ENCODE measurements around the gene UBE2K.
"Not testable (repeated sequence)": the region's sequence is repeated elsewhere in the genome, so short reads cannot be mapped to it uniquely, and the experiment has no call there.

UBE2K gene

DNA sequence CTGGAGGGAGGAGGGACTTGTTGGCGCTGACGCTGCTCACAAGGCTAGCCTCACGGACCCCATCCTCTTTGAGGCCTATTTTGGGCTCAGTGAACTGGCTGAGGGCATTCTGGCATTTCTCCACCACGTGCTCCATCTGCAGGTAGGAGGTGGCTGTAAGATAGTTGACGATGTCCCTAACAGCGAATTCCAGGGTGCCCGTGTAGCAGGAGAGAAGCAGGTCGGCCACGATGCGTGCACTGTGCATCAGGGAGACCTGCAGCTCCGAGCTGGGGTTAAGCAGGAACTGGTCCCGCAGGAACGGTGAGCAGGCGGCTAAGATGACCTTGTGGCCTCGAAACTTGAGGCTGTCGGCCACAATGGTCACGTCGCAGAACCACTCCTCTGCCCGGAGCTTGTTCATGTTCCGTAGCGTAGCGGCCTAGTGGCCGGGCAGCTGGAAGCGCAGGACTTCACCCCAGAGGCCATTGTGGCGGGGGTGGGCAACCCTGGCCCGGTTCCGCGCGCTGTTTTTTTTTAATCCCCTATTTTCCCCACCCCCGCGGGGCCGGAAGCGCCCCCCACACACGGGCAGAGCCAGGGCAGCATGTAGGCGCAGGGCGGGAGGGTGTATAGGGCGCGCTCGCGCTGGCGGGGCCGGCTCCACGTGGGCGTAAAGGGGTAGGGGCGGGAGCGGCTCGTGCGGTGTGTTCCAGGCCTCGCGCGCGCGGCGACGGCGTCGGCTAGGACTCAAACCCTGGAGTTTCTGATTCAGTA is 73.2 kb downstream of the UBE2K start:
- no peaks in the 10 kb centered on the region for H3K27me3 Mint-ChIP-seq (ENCODE audit: low read depth)
- H3K4me3 Mint-ChIP-seq, result no peak overlapping the region
- no peaks in the 10 kb centered on the region for H3K9me3 Mint-ChIP-seq
- H3K4me1 Mint-ChIP-seq (ENCODE audit: low read depth), result no peaks in the 10 kb centered on the region
- H3K27ac Mint-ChIP-seq, result no peak overlapping the region
- peaks cover 20% of the 10 kb centered on the region for H3K36me3 Mint-ChIP-seq (ENCODE audit: low read depth)

GRCh38 chr4:39781988-39782387 is 84.1 kb downstream of the UBE2K start:
- H3K9me3 Mint-ChIP-seq; H3K4me1 Mint-ChIP-seq (ENCODE audit: low read depth); H3K4me3 Mint-ChIP-seq; H3K27ac Mint-ChIP-seq; H3K27me3 Mint-ChIP-seq (ENCODE audit: low read depth): not testable (repeated sequence)
- H3K36me3 Mint-ChIP-seq (ENCODE audit: low read depth), result peaks cover 14% of the 10 kb centered on the region

DNA sequence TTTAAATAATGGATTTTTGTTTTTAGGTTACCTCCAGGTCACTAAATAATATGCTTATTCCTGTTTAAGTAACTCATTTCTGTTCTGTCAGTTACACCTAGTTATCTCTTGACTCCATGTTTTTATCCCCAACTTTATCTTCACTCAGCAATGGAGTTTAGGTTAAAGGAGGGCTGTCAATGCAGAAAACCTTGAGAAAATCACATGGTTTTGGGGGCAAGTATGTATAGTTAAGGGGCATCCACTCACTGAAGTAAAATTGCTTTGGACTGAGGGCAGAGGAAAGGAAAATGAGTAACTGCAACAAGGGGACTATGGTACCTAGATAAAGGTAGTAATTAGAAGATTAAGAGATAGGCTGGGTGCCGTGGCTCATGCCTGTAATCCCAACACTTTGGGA is 87.1 kb downstream of the UBE2K start:
- H3K4me1 Mint-ChIP-seq (ENCODE audit: low read depth), result no peaks in the 10 kb centered on the region
- no peaks in the 10 kb centered on the region for H3K27me3 Mint-ChIP-seq (ENCODE audit: low read depth)
- no peak overlapping the region for H3K4me3 Mint-ChIP-seq
- no peaks in the 10 kb centered on the region for H3K9me3 Mint-ChIP-seq
- peaks cover 5% of the 10 kb centered on the region for H3K36me3 Mint-ChIP-seq (ENCODE audit: low read depth)
- no peak overlapping the region for H3K27ac Mint-ChIP-seq

DNA sequence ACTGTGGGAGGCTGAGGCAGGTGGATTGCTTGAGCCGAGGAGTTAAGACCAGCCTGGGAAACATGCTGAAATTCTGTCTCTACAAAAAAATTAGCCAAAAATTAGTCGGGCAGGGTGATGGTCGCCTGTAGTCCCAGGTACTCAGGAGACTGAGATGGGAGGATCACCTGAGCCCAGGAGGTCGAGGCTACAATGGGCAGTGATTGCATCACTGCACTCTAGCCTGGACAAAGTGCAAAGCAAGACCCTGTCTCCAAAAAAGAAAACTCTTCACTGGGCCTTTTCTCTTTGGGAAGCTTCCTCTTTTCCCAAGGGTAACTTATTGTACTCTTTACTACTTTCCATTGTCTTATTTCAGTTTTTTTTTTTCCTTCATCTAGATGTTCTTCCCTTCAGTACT is 88.9 kb downstream of the UBE2K start:
- no peak overlapping the region for H3K4me3 Mint-ChIP-seq

GRCh38 chr4:39792128-39792527 is 94.2 kb downstream of the UBE2K start:
- Mint-ChIP-seq H3K36me3 (ENCODE audit: low read depth) (no peaks in the 10 kb centered on the region), H3K27ac (no peak overlapping the region), H3K4me3 (no peak overlapping the region), H3K27me3 (ENCODE audit: low read depth) (no peaks in the 10 kb centered on the region), H3K9me3 (no peaks in the 10 kb centered on the region), H3K4me1 (ENCODE audit: low read depth) (no peaks in the 10 kb centered on the region)

More for the DNA sequence above, 88.9 kb downstream of the UBE2K start:
- Mint-ChIP-seq H3K27ac (no peak overlapping the region), H3K36me3 (ENCODE audit: low read depth) (peaks cover 4% of the 10 kb centered on the region), H3K4me1 (ENCODE audit: low read depth) (no peaks in the 10 kb centered on the region), H3K27me3 (ENCODE audit: low read depth) (no peaks in the 10 kb centered on the region), H3K9me3 (no peaks in the 10 kb centered on the region)

DNA sequence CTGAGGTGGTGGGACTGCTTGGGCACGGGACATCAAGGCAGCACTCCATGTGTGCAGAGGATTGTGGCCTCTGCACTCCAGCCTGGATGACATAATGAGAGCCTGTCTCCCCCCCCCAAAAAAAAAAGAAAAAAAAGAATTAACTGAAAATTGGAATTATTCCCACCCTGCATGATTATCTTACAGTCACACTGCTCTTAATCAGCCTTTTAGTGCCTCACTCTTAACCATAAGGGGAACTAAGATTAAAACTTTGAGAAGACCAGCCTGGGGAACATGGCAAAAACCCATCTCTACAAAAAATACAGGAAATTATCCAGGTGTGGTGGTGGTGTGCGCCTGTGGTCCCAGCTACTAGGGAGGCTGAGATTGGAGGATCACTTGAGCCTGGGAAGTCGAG is 94.6 kb downstream of the UBE2K start:
- Mint-ChIP-seq H3K27me3 (ENCODE audit: low read depth) (no peaks in the 10 kb centered on the region), H3K4me3 (no peak overlapping the region), H3K36me3 (ENCODE audit: low read depth) (no peaks in the 10 kb centered on the region), H3K9me3 (no peaks in the 10 kb centered on the region), H3K27ac (no peak overlapping the region), H3K4me1 (ENCODE audit: low read depth) (no peaks in the 10 kb centered on the region)

- not testable (repeated sequence) for H3K27me3 Mint-ChIP-seq (ENCODE audit: low read depth); H3K9me3 Mint-ChIP-seq; H3K4me1 Mint-ChIP-seq (ENCODE audit: low read depth); H3K4me3 Mint-ChIP-seq; H3K36me3 Mint-ChIP-seq (ENCODE audit: low read depth); H3K27ac Mint-ChIP-seq
Observed at GRCh38 chr4:39792976-39793375, 95.0 kb downstream of the UBE2K start.

DNA sequence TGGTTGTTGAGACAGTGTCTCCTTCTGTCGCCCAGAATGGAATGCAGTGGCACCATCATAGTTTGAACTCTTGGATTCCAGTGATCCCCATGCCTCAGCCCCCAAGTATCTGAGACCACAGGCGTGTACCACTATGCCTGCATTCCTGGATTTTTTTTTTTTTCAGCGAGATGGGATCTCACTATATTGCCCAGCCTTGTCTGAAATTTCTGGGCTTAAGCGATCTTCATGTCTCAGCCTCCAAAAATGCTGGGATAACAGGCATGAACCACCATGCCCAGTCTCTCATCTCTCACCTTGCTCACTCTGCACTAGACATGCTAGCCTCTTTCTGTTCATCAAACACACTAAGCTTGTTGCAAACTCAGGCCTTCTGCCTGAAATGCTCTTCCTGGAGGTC is 104.1 kb downstream of the UBE2K start:
- no peak overlapping the region for H3K27ac Mint-ChIP-seq
- H3K4me3 Mint-ChIP-seq, result no peak overlapping the region
- H3K4me1 Mint-ChIP-seq (ENCODE audit: low read depth), result no peaks in the 10 kb centered on the region
- H3K36me3 Mint-ChIP-seq (ENCODE audit: low read depth), result no peaks in the 10 kb centered on the region
- H3K27me3 Mint-ChIP-seq (ENCODE audit: low read depth), result no peaks in the 10 kb centered on the region
- H3K9me3 Mint-ChIP-seq, result no peaks in the 10 kb centered on the region

GRCh38 chr4:39808231-39808749 is 110.4 kb downstream of the UBE2K start:
- Mint-ChIP-seq H3K36me3 (ENCODE audit: low read depth) (peaks cover 7% of the 10 kb centered on the region), H3K4me3 (no peak overlapping the region), H3K4me1 (ENCODE audit: low read depth) (peaks cover 3% of the 10 kb centered on the region), H3K27me3 (ENCODE audit: low read depth) (no peaks in the 10 kb centered on the region), H3K27ac (no peak overlapping the region), H3K9me3 (peaks cover 27% of the 10 kb centered on the region)

- peak overlapping the region; percentile 60 for H3K27ac Mint-ChIP-seq
- peaks cover 7% of the 10 kb centered on the region for H3K36me3 Mint-ChIP-seq (ENCODE audit: low read depth)
- H3K4me1 Mint-ChIP-seq (ENCODE audit: low read depth), result peaks cover 3% of the 10 kb centered on the region
- H3K9me3 Mint-ChIP-seq, result peaks cover 27% of the 10 kb centered on the region
- H3K27me3 Mint-ChIP-seq (ENCODE audit: low read depth), result no peaks in the 10 kb centered on the region
- H3K4me3 Mint-ChIP-seq, result peak overlapping the region; percentile 0
Observed at GRCh38 chr4:39812500-39812899, 114.6 kb downstream of the UBE2K start.

GRCh38 chr4:39813033-39813432 is 115.1 kb downstream of the UBE2K start:
- H3K4me3 Mint-ChIP-seq; H3K27ac Mint-ChIP-seq; H3K27me3 Mint-ChIP-seq (ENCODE audit: low read depth); H3K4me1 Mint-ChIP-seq (ENCODE audit: low read depth); H3K36me3 Mint-ChIP-seq (ENCODE audit: low read depth): not testable (repeated sequence)
- H3K9me3 Mint-ChIP-seq, result peaks cover 27% of the 10 kb centered on the region

GRCh38 chr4:39813761-39814160 is 115.8 kb downstream of the UBE2K start:
- H3K4me3 Mint-ChIP-seq; H3K27me3 Mint-ChIP-seq (ENCODE audit: low read depth); H3K36me3 Mint-ChIP-seq (ENCODE audit: low read depth); H3K4me1 Mint-ChIP-seq (ENCODE audit: low read depth): not testable (repeated sequence)
- Mint-ChIP-seq H3K9me3 (peaks cover 27% of the 10 kb centered on the region), H3K27ac (peak overlapping the region; percentile 73)

GRCh38 chr4:39814403-39815185 is 116.7 kb downstream of the UBE2K start:
- H3K4me3 Mint-ChIP-seq, result no peak overlapping the region
- H3K27ac Mint-ChIP-seq, result peak overlapping the region; percentile 73
- H3K36me3 Mint-ChIP-seq (ENCODE audit: low read depth), result peaks cover 7% of the 10 kb centered on the region
- H3K4me1 Mint-ChIP-seq (ENCODE audit: low read depth), result peaks cover 3% of the 10 kb centered on the region
- peaks cover 22% of the 10 kb centered on the region for H3K9me3 Mint-ChIP-seq
- no peaks in the 10 kb centered on the region for H3K27me3 Mint-ChIP-seq (ENCODE audit: low read depth)

- H3K27me3 Mint-ChIP-seq (ENCODE audit: low read depth), result no peaks in the 10 kb centered on the region
- no peak overlapping the region for H3K4me3 Mint-ChIP-seq
- H3K36me3 Mint-ChIP-seq (ENCODE audit: low read depth), result no peaks in the 10 kb centered on the region
- H3K9me3 Mint-ChIP-seq, result no peaks in the 10 kb centered on the region
- H3K4me1 Mint-ChIP-seq (ENCODE audit: low read depth), result no peaks in the 10 kb centered on the region
- no peak overlapping the region for H3K27ac Mint-ChIP-seq
Observed at GRCh38 chr4:39818646-39819045, 120.7 kb downstream of the UBE2K start.

DNA sequence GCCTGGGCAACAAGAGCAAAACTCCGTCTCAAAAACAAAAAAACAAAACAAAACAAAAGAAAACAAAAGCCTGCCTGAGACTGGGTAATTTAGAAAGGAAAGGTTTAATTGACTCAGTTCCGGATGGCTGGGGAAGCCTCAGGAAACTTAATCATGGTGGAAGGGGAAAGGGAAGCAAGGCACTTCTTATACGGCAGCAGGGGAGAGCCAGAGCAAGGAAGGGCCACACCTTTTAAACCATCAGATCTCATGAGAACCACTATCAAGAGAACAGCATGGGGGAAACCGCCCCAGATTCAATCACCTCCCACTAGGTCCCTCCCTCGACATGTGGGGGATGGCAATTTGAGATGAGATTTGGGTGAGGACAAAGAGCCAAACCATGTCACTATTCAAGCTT is 122.2 kb downstream of the UBE2K start:
- no peaks in the 10 kb centered on the region for H3K27me3 Mint-ChIP-seq (ENCODE audit: low read depth)
- H3K27ac Mint-ChIP-seq, result no peak overlapping the region
- no peaks in the 10 kb centered on the region for H3K9me3 Mint-ChIP-seq
- no peaks in the 10 kb centered on the region for H3K4me1 Mint-ChIP-seq (ENCODE audit: low read depth)
- no peak overlapping the region for H3K4me3 Mint-ChIP-seq
- H3K36me3 Mint-ChIP-seq (ENCODE audit: low read depth), result peaks cover 3% of the 10 kb centered on the region

Measured in T-helper 1 cell treated with Interleukin-12 subunit alpha and Interleukin-12 subunit beta and Interleukin-4 antibody, amounts not matched to agents 30 μg/mL and 1 μg/mL, for 36 hours (primary cell).